ENCODE results near the gene PTH1R.
A peak's percentile ranks its signal among the peaks of the same experiment; 100 is the strongest.

Gene PTH1R

DNA sequence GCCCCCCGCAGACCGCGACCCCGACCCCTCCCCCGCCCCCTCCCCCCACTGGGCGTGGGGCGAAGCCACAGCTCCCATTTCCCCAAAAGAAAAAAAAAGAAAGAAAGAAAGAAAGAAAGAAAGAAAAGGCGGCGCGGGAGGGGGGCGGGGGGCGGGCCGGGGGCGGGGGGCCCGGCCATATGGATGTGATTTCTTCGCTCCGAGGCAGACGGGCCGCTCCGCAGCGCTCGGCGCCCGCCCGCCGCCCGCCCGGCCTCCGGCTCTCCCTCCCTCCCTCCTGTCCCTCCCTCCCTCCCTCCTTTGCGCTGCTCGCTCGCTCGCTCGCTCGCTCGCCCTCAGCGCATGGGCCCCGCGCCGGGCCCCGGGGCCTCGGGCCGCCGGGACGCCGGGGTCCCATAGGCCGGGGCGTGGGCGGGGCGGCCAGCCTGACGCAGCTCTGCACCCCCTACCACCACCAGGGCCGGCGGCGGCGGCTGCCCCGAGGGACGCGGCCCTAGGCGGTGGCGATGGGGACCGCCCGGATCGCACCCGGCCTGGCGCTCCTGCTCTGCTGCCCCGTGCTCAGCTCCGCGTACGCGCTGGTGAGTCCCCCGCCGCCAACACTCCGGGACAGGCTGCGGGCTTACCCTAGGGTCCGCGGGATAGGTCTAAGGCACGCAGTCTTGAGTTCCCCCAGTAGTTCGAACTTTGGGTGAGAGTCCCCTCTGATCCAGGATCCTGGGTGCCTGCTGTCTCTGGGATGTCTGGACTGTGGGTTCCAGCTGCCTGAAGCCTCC is 5.7 kb downstream of the PTH1R start:
- no peak for DNase-seq

DNA sequence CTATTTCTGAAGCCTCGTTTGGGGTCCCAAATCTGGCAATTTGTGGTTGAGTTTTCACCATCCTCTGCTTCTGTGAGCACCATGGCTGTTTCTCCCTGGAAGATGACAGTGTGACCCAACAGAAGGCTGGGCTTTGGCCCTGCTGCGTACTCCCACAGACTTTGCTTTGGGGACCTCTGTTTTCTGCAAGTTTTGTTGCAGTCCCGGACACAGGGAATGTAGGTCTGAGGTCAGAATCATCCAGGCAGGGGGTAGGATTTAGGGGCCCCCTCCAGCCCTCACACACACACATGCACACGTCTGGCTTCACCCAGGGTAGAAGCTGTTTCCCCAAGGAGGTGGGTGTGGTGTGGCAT is 6.3 kb downstream of the PTH1R start:
- no peak for DNase-seq

DNA sequence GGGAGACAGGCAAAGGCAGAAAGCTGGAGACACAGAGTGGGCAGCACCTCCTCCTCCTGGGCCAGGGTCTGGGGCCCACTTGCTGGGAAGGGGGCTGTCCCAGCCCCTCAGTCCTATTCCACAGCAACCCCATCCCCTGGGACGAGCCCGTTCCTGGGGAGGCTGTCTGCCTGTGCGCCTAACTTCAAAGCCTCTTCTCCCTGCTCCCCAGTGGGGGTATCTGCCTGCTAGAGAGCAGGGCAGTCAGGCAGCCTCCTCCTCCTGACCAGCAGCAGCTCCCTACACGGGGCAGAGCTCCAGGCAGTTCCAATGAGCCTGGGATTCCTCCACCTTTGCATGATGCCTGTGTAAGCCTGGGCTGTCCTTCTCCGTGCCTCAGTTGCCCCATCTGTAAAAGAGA is 6.9 kb downstream of the PTH1R start:
- DNase-seq, result no peak

DNA sequence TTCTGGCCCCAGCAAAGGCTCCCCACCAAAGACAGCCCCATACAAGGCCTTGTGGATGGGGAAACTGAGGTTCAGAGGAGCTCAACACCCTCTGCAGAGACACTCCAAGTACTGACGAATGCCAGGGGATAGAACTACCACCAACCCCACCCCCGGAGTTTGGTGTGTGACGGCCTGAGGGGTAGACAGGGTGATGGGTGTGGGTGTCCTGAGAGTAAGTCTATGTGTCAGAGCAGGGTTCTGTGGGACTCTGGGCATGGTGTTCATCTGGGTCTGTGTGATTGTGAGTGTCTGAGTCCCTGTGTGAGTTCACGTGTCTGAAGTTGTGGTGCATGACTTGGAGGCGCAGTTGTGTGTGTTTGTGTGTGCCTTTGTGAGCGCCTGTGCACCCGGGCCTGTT is 7.4 kb downstream of the PTH1R start:
- DNase-seq, result peak; percentile 35

DNA sequence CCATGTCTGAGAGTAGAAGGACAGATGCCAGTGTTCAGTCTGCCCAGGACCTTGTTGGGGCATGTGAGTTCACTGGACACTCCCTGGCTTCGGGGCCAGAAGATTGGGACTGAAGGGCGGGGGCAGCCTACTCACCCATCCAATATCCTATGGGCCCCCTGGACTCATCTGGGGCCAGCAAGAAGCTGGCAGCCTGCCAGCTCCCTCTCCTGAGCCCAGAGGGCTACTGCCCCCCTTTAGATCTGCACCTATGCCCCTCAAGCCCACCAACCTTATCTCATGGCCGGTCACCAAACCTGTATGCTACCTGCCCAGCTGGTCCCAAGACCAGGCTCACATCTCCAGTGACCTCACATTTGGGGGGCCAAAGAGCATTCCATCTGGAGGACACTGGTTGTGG is 8.1 kb downstream of the PTH1R start:
- DNase-seq, result no peak

GRCh38 chr3:46887980-46888494 is 10.5 kb downstream of the PTH1R start:
- DNase-seq, result no peak

DNA sequence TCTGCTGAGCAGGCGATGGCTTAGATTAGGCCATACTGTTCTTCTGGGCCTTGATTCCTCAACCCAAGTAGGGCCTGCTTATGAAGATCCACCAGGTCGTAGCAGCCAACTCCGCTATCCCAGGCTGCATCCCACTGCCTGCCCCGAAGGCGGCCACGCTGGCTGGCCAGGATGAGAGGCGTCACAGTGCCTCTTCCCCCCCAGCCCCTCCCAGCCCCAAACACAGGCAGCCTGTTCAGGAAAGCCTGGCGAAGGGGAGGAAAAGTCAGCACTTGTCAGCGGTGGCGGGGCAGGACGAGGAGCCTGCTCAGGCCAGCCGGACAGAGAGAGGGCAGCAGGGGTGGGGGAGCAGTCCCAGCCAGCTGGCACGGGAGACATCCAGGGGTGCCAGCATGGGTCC is 11.2 kb downstream of the PTH1R start:
- no peak for DNase-seq

DNA sequence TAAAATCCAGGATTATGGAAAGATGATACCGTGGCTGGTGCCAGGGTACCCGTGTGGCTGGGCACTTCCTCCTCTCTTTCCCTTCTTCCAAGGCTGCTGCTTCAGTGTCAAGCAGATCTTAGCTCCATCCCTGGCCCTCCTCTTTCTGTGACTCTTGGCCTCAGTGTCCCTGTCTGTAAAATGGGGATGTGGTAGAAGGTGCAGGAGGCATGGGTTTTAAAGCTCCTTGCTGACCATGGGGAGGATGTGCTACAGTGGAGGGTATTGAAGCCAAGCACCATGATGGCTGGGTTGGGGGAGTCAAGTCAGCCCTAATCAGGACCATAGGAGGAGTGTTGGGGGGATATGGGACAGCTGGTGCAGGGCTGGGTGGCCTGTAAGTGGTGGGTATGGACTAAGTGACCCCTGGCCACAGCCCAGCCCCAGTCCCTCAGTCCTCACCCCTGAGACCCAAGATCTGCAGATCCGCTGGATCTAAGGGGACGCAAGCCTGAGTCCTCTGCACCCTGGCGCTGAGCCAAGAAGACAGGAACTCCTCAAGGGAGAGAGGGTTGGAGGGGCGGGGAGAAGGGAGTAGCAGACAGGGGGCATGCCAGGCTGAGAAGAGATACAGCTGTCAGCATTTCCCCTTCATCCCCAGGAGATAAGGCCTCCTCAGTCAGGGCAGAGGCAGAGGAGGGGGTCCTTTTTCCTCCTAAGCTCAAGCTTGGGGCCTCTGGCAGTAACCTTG is 12.0 kb downstream of the PTH1R start:
- DNase-seq, result no peak

- DNase-seq, result no peak
Measured at GRCh38 chr3:46890132-46890531, 12.6 kb downstream of the PTH1R start.

- no peak for DNase-seq
Measured at GRCh38 chr3:46891132-46891531, 13.6 kb downstream of the PTH1R start.

GRCh38 chr3:46892285-46893145 is 15.0 kb downstream of the PTH1R start:
- peak; percentile 38 for DNase-seq

- no peak for DNase-seq
Measured at GRCh38 chr3:46893146-46893748, 15.7 kb downstream of the PTH1R start.

DNA sequence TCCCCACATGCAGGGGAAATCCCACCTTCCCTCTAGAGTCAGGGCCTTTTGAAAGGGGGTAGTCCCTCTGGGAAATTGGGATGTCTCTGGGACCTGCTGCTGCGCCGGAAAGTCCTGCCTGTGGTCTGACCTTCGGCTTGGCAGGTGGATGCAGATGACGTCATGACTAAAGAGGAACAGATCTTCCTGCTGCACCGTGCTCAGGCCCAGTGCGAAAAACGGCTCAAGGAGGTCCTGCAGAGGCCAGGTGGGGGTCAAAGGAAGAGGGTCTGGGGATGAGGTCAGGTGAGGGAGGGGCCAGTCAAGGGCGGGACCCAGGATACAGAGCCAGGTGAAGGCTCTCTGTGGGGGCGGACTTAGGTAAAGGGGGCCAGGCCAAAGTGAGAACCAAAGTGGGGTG is 16.2 kb downstream of the PTH1R start:
- no peak for DNase-seq

DNA sequence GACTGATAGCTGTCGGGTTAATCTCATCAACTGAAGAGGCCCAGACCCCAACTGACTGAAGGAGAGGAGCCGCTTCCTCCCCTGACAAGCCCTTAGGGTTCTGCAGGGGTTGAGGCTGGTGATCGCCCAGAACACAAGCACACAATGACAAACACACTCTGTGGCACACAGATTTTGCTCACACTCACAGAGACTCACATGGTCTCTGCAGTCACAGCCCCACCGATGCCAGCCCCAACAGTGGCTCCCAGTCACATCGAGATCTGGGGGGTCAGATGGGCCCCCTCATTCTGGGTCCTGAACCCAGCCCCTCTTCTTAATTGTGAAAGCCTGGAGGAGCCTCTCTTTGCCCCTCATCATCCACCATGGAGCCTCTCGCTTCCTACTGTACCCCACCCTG is 16.7 kb downstream of the PTH1R start:
- no peak for DNase-seq

GRCh38 chr3:46895204-46895660 is 17.7 kb downstream of the PTH1R start:
- DNase-seq, result peak; percentile 90

GRCh38 chr3:46895761-46896160 is 18.2 kb downstream of the PTH1R start:
- no peak for DNase-seq

DNA sequence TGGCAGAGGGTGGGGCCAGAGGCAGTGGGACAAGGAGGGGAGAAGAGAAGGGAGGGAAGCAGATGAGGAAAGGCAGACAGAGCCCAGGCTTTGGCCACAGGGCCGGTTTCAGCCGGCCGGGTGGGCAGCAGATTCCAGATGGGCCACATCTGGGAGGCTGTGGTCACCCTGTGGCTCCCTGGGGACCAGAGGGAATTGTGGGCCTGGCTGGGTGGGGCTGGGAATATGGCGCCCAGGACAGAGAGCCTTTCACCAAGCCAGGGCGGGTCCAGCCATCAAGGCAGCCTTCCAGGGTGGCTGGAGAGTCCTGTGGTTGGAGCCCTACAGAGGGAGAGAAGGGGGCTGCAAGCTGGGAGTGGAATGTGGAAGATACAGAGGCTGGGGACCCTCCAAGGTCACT is 18.9 kb downstream of the PTH1R start:
- no peak for DNase-seq

DNA sequence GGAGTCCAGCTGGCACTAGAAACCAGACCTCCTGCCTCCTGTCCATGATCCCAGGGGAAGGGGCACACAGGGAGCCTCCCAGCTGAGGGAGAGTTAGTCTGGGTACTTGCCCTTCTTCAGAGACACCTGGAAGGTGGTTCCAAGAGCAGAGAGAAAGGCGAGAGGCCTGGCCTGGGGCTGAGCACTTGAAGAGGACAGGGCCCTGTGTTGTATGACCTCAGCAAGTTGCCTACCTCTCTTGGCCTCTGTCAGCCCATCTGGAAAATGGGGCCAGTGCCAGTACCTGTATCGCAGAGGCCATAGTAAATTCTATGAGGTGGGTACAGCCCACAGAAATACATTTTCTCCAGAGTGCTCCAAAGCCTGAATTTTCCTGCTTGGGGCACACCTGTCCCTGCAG is 19.5 kb downstream of the PTH1R start:
- DNase-seq, result no peak

- DNase-seq, result no peak
Measured at GRCh38 chr3:46897829-46898320, 20.4 kb downstream of the PTH1R start.

GRCh38 chr3:46898321-46899150 is 21.0 kb downstream of the PTH1R start:
- no peak for DNase-seq

DNA sequence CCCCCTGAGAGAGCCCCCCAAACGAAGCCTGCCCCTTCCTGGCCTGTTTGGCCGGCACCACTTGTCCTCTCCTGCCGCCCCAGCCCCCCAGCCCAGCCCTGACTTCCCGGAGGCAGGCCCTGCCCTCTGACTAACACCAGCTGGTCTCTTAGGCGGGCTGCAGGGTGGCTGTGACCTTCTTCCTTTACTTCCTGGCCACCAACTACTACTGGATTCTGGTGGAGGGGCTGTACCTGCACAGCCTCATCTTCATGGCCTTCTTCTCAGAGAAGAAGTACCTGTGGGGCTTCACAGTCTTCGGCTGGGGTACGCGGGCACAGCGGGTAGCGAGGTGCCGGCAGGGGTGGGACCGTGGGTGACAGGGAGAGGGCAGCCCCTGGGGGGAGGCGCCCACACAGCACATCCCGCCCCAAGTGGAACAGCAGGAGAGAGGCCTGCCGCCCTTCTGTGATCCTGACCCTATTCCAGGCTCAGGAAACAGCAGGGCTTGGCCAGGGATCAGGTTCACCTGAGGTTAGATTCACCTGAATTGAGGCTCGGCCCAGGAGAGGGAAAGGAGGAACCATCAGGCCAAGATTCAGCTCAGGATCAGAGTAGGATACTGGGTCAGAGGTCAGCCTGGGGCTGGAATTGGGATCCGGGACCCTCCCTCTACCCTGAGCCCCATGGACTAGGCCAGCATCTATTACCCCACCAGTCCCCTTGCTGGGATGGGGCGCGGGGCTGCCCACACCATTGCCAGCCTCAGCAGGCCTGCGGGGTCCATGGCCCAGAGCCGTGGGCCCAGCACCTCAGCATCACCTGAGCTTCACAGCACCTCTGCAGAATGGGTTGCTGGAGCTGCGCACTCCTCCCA is 21.9 kb downstream of the PTH1R start:
- DNase-seq, result no peak

All from stimulated activated CD8-positive, alpha-beta memory T cell treated with anti-CD3 and anti-CD28 coated beads, Interleukin-4, amount 100 ng/mL, for 48 hours (primary cell).